ENCODE data around the gene SCGN.

- TF ChIP-seq, protein P1, sequence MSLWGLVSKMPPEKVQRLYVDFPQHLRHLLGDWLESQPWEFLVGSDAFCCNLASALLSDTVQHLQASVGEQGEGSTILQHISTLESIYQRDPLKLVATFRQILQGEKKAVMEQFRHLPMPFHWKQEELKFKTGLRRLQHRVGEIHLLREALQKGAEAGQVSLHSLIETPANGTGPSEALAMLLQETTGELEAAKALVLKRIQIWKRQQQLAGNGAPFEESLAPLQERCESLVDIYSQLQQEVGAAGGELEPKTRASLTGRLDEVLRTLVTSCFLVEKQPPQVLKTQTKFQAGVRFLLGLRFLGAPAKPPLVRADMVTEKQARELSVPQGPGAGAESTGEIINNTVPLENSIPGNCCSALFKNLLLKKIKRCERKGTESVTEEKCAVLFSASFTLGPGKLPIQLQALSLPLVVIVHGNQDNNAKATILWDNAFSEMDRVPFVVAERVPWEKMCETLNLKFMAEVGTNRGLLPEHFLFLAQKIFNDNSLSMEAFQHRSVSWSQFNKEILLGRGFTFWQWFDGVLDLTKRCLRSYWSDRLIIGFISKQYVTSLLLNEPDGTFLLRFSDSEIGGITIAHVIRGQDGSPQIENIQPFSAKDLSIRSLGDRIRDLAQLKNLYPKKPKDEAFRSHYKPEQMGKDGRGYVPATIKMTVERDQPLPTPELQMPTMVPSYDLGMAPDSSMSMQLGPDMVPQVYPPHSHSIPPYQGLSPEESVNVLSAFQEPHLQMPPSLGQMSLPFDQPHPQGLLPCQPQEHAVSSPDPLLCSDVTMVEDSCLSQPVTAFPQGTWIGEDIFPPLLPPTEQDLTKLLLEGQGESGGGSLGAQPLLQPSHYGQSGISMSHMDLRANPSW (CRISPR knock-in tag; conservative IDR thresholded peaks at IDR 0.05; ENCODE audit: low read depth), result no peak
- TF ChIP-seq FOXP1 (CRISPR knock-in tag; IDR thresholded peaks at IDR 0.05; ENCODE audit: borderline replicate concordance) (no peak), IRF2 (CRISPR knock-in tag; IDR thresholded peaks at IDR 0.05; ENCODE audit: borderline replicate concordance, low read depth) (no peak)
Observed at GRCh38 chr6:25635886-25636317, 16.1 kb upstream of the SCGN start.
